GM21447 (cell line): Measurements from ENCODE around the gene MRPS33.
"Not testable (repeated sequence)": the region's sequence is repeated elsewhere in the genome, so short reads cannot be mapped to it uniquely, and the experiment has no call there.

Experiments
- ATAC-seq: cut with Tn5 transposase; IDR thresholded peaks from one replicate; pipeline ENCODE4 v1.9.1; 2021; ENCODE audit not compliant: unreplicated experiment

MRPS33 gene

DNA sequence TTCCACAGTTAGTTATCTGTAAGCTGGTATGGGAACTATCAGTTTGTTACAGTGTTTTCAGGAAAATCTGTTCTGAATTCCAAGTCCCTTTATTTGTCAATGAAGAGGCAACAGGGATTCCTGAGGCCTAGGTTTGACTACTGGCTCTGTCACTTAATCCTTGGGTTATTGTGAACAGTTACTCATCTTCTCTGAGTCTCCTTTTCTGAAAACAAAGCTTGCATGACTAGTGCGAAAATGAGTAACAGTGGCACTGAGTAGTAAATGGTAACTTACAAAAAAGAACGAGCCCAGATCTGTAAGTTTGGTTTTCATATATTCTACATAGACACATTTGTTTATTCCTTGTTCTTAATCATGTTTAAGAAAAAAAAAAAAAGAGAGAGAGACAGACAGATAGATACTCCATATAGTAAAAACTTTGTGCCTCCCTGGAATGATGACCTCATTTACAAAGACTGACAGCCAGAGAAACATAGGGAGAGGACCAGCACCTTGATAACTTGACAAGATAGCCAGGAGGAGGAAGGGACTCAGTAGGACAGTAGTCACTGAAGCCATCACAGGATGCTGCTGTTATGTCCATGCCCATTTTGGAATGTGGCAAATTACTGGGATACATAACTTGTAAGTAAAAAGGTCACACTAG is 1.9 kb downstream of the MRPS33 start:
- no peak for ATAC-seq

GRCh38 chr7:141012044-141012685 is 2.6 kb downstream of the MRPS33 start:
- ATAC-seq = peak; percentile 27

- no peak for ATAC-seq
Observed at GRCh38 chr7:141011443-141011842, 3.3 kb downstream of the MRPS33 start.

GRCh38 chr7:141003172-141004065 is 11.3 kb downstream of the MRPS33 start:
- no peak for ATAC-seq

- no peak for ATAC-seq
Observed at GRCh38 chr7:141001546-141001945, 13.2 kb downstream of the MRPS33 start.

DNA sequence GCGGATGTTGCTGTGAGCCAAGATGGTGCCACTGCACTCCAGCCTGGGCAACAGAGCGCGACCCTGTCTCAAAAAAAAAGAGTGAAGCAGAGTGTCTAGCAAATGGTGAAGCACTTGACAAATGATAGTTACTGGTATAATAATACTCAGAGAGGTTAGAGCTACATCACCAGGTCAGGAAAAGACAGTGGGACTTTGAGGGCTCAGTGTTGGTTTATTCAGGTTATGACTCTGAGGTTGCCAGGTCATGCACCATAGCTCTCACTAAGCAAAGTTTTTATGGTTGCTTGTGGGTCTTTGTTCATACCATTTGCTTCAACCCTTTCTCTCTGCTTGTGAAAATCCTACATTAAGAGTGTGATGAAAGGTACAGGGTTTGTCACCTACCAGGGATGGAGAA is 13.6 kb downstream of the MRPS33 start:
- ATAC-seq = no peak

- no peak for ATAC-seq
Observed at GRCh38 chr7:140998715-140999114, 16.0 kb downstream of the MRPS33 start.

DNA sequence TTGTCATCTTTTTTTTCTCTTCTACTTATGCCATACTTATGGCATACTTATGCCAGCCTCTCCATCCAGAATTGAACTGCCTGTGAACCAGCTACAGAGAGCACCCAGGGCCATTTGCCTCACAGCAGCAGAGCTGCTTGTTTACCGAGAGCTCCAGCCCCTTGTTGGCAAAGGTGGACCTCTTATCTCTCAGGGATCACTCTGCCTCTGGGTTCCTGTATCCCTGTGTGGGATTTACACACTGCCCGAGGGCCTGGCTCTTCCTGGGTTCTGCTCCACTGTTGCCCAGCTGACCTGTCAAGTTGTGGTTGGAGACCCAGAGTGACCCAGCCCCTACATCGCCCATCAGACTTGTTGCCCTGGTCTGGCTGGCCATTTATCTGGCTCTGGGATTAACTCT is 22.3 kb downstream of the MRPS33 start:
- no peak for ATAC-seq

GRCh38 chr7:140990193-140990962 is 24.4 kb downstream of the MRPS33 start:
- ATAC-seq = no peak

DNA sequence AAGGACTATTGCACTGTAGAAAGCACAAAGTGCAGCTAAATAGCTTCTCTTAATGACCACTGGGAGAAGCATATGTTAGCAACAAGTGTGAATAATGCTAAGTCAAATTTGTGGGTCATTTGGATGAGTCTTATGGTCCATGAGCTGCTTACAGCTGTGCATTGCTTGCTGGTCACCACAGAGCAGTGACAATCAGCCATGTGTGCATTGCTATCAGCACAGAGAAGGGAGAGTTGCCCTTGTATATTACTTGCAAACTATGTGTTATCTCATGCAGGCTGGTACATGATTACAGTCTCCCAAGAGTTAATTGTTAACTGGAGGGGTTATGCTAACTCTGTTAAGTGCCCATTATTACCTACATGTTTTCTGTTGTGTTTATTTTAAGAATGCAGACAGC is 25.7 kb downstream of the MRPS33 start:
- no peak for ATAC-seq

- no peak for ATAC-seq
Observed at GRCh38 chr7:140983802-140984201, 30.9 kb downstream of the MRPS33 start.

DNA sequence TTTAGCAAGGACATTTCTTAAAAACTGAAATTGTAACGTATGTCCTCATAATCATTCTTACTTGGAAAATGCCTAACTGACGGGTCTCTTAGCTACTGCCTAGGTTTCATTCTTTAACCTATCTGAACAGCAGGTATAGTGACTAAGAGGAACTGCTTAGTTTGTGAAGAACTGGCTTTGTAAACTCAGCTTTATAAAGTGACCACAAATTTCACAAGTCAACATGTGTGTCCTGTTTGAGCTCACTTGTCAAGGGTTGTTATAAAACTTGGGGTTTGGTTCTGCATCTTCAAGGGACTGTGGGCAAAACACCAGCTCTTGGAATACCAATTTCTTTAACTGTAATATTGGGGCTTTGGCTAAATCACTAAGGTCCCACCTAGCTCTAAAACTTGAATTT is 32.2 kb downstream of the MRPS33 start:
- no peak for ATAC-seq

DNA sequence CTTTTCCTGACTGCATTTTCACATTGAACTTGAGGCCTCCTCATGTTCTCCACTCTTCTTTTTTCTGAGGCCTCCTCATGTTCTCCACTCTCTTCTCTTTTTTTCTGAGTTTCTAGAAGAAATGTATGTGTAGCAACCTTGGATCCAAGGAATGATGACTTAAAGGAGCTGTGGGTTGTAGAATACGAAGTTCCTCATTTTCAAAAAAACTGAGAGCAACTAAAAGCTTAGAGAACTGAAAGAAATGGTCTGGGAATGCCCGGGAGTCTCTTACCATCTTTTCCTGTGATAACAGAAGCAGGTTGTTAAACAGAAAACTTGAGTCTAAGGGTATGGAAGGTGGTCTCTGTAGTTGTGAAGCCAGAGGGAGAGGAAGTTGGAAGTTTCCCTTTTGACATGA is 32.8 kb downstream of the MRPS33 start:
- no peak for ATAC-seq

DNA sequence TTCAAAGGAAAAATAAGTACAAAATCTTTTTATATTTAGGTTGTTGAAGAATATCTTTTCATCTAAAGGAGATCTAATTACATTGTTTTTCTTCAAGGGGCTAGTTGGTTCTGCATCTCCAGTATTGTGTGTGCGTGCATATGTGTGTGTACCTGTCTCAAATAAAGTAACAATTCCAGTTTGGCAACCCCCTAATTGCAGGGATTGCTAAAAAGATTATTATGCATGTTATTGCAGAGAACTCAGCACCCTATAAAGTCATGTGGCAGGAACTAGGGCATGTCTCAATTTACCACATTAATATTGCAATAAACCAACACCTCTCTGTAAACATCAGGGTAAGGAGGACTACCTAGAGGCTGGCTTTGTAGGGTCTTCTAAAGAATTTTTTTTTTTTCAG is 37.0 kb downstream of the MRPS33 start:
- ATAC-seq = no peak

DNA sequence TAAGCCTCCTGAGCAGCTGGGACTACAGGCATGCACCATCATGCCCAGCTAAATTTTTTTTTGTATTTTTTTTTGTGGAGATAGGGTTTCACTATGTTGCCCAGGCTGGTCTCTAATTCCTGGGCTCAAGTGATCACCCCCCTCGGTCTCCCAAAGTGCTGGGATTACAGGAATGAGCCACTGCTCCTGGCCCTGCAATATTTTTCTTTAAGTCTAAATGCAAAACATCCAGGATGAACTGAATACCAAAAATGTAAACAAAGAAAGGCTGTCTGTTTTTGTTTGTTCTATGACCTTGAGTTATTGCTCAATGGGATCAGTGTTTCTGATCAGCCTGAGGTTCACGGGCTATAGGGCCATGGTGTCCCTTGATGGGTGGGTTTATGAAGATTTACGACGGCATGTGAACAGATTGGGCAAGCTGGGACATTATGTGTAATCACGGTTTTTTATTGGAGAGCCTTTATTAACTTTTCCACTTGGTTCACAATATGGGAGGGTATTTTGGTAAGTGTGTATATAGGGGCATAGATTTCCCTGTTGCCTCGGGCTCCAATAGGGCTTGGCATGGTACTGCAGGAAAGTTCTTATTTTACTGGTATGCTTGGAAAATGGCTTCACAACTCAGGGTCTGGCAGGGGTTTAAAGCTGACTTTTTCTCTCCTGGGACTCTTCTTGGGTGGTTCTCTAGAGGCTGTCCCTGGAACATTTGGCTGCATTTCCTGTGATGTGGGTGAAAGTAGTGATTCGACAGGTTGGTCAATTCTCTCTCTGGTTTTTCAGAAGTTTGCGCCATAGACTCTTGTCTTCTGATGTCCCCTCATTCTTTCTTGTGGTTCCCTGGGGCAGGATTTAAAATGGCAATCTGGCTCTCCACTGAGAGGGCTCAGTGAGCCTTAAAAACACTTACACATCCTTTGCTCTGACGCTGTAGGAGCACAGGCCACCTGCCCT is 41.6 kb downstream of the MRPS33 start:
- ATAC-seq = no peak

DNA sequence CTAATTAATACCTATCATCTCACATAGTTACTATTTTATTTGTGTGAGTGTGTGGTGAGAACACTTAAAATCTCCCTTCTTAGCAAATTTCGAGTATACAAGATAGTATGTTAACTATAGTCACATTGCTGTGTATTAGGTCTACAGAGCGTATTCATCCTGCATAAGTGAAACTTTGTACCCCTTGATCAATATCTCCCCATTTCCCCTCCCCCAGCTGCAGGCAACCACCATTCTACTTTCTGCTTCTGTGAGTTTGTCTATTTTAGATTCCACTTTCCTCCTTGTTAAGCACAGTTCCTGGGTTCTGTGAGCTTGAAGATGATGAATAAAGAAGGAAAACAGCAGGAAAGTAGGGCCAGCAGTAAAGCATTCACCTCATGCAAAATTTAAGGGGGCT is 42.4 kb downstream of the MRPS33 start:
- ATAC-seq = no peak

DNA sequence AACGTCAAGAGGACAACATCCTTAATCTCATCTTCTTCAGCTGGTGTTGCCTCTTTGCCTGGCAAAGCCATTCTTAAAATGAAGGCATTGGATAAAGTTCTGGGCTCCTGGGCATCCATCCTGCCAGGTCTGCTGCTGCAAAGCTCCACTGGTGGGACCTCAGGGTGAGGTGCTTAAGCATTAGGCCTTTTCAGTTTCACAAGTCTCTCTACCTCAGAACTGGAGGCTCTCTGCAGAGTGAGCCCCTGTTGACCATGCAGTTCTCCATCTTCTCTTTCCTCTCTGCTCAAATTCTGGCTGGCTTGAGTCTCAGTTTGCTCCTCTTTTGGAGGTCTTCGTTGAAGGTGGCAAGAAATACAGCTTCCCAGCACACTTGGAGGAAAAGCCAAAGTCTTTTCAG is 47.3 kb downstream of the MRPS33 start:
- no peak for ATAC-seq

GRCh38 chr7:140966561-140967233 is 48.1 kb downstream of the MRPS33 start:
- no peak for ATAC-seq

DNA sequence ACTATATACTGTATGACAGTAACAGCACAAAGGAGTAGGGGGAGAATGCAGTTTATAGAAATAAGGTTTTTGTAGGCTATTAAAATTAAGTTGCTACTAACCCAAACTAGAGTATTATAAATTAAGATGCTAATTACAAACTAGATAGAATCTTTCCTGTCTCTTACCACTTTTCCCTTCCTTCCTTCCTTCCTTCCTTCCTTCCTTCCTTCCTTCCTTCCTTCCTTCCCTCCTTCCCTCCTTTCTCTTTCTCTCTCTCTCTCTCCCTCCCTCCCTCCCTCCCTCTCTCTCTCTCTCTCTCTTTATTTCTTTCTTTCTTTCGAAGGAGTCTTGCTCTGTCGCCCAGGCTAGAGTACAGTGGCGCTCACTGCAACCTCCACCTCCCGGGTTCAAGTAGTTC is 53.6 kb downstream of the MRPS33 start:
- ATAC-seq = no peak

- ATAC-seq = not testable (repeated sequence)
Observed at GRCh38 chr7:140956997-140957396, 57.8 kb downstream of the MRPS33 start.
